ENCODE results near the gene FOXP2. TPM values are rescaled to one million over a fixed set of nuclear protein-coding genes. Genes with fewer than 3 reads are reported as not detected.
A peak's percentile ranks its signal among the peaks of the same experiment; 100 is the strongest.

Gene FOXP2
- total RNA-seq, 4 donors from 2014 or later, result 12.2 to 40.9 (median 19.5) TPM

GRCh38 chr7:114405427-114405826 is 9.2 kb upstream of the FOXP2 start:
- no peak overlapping the region for H3K4me3 ChIP-seq
- no peaks in the 10 kb centered on the region for H3K4me1 ChIP-seq
- DNase-seq (ENCODE audit: low spot score in 2 of 2), result no peak
- H3K9me3 ChIP-seq, result no peaks in the 10 kb centered on the region
- H3K27ac ChIP-seq, result no peak overlapping the region
- WGBS, result 31% methylated on average over 2 of the region's 2 CpGs
- no peaks in the 10 kb centered on the region for H3K27me3 ChIP-seq
- TF ChIP-seq CTCF (IDR thresholded peaks at IDR 0.05) (no peak), EP300 (IDR thresholded peaks at IDR 0.05) (no peak), POLR2AphosphoS5 (IDR thresholded peaks at IDR 0.05) (no peak), POLR2A (IDR thresholded peaks at IDR 0.05) (no peak)
- H3K36me3 ChIP-seq, result no peaks in the 10 kb centered on the region

GRCh38 chr7:114409750-114410149 is 4.9 kb upstream of the FOXP2 start:
- Histone ChIP-seq H3K27me3 (no peaks in the 10 kb centered on the region), H3K9me3 (no peaks in the 10 kb centered on the region), H3K4me3 (no peak overlapping the region), H3K36me3 (no peaks in the 10 kb centered on the region), H3K4me1 (peaks cover 12% of the 10 kb centered on the region), H3K27ac (no peak overlapping the region)
- TF ChIP-seq POLR2A (IDR thresholded peaks at IDR 0.05) (no peak), EP300 (IDR thresholded peaks at IDR 0.05) (no peak), POLR2AphosphoS5 (IDR thresholded peaks at IDR 0.05) (no peak), CTCF (IDR thresholded peaks at IDR 0.05) (no peak)
- no peak for DNase-seq (ENCODE audit: low spot score in 2 of 2)
- 85% methylated on average over 1 of the region's 1 CpG for WGBS

- no peak for DNase-seq (ENCODE audit: low spot score in 2 of 2)
- no peak for TF ChIP-seq CTCF (IDR thresholded peaks at IDR 0.05)
- no peak for TF ChIP-seq POLR2AphosphoS5 (IDR thresholded peaks at IDR 0.05)
- TF ChIP-seq POLR2A (IDR thresholded peaks at IDR 0.05), result no peak
- TF ChIP-seq EP300 (IDR thresholded peaks at IDR 0.05), result no peak
- no peaks in the 10 kb centered on the region for H3K27me3 ChIP-seq
- WGBS, result 74% methylated on average over 4 of the region's 4 CpGs
- no peak overlapping the region for H3K27ac ChIP-seq
- H3K4me3 ChIP-seq, result no peak overlapping the region
- H3K36me3 ChIP-seq, result no peaks in the 10 kb centered on the region
- peaks cover 23% of the 10 kb centered on the region for H3K4me1 ChIP-seq
- no peaks in the 10 kb centered on the region for H3K9me3 ChIP-seq
These were observed 2.1 kb upstream of the FOXP2 start for GRCh38 chr7:114412548-114412947.

GRCh38 chr7:114413761-114414155 is 857 bp upstream of the FOXP2 start:
- peaks cover 23% of the 10 kb centered on the region for H3K4me1 ChIP-seq
- no peaks in the 10 kb centered on the region for H3K27me3 ChIP-seq
- DNase-seq (ENCODE audit: low spot score in 2 of 2), result no peak
- no peaks in the 10 kb centered on the region for H3K36me3 ChIP-seq
- H3K4me3 ChIP-seq, result no peak overlapping the region
- no peaks in the 10 kb centered on the region for H3K9me3 ChIP-seq
- TF ChIP-seq EP300 (IDR thresholded peaks at IDR 0.05) (no peak), POLR2AphosphoS5 (IDR thresholded peaks at IDR 0.05) (no peak), CTCF (IDR thresholded peaks at IDR 0.05) (no peak), POLR2A (IDR thresholded peaks at IDR 0.05) (no peak)
- H3K27ac ChIP-seq, result peak overlapping the region; percentile 78
- 27% methylated on average over 4 of the region's 4 CpGs for WGBS

- no peaks in the 10 kb centered on the region for H3K36me3 ChIP-seq
- no peaks in the 10 kb centered on the region for H3K9me3 ChIP-seq
- 16% methylated on average over 14 of the region's 14 CpGs for WGBS
- H3K27ac ChIP-seq, result peak overlapping the region; percentile 78
- H3K27me3 ChIP-seq, result no peaks in the 10 kb centered on the region
- no peak for DNase-seq (ENCODE audit: low spot score in 2 of 2)
- H3K4me1 ChIP-seq, result peaks cover 23% of the 10 kb centered on the region
- no peak for TF ChIP-seq CTCF (IDR thresholded peaks at IDR 0.05)
- no peak for TF ChIP-seq EP300 (IDR thresholded peaks at IDR 0.05)
- no peak for TF ChIP-seq POLR2A (IDR thresholded peaks at IDR 0.05)
- no peak for TF ChIP-seq POLR2AphosphoS5 (IDR thresholded peaks at IDR 0.05)
- peak overlapping the region; percentile 37 for H3K4me3 ChIP-seq
These were observed 712 bp downstream of the FOXP2 start for GRCh38 chr7:114415064-114415989.

Data from suprapubic skin (tissue), 4 donors.